ENCODE data around the gene RBM4B.

Gene RBM4B

GRCh38 chr11:66652651-66653050 lies 25.0 kb downstream of the RBM4B start:
- H3F3A ChIP-seq (ENCODE audit: low read depth), result no peaks in the 10 kb centered on the region
- no peaks in the 10 kb centered on the region for H3K9me2 ChIP-seq (replicated peaks; ENCODE audit: low read depth, low read length)
- peaks cover 37% of the 10 kb centered on the region for H4K20me1 ChIP-seq (ENCODE audit: insufficient read depth, low read length, poor library complexity, severe bottlenecking)
- no peaks in the 10 kb centered on the region for H3K27me3 ChIP-seq (ENCODE audit: insufficient read depth, low read length, poor library complexity, severe bottlenecking)
- H2AFZ ChIP-seq (ENCODE audit: low read length), result no peak overlapping the region
- H3K36me3 ChIP-seq (ENCODE audit: insufficient read depth, low read length), result peaks cover 50% of the 10 kb centered on the region
- TF ChIP-seq CTCF (conservative IDR thresholded peaks at IDR 0.05; ENCODE audit: low read length) (no peak), EZH2phosphoT487 (IDR thresholded peaks at IDR 0.05; ENCODE audit: borderline replicate concordance) (no peak)
- H3K4me1 ChIP-seq (ENCODE audit: insufficient read depth, low read length, poor library complexity, severe bottlenecking), result no peaks in the 10 kb centered on the region
- H3K4me3 ChIP-seq (ENCODE audit: low read length, poor library complexity, severe bottlenecking), result no peak overlapping the region
- peaks cover 64% of the 10 kb centered on the region for H3K79me2 ChIP-seq (ENCODE audit: insufficient read depth, low read length)
- H3K9ac ChIP-seq (ENCODE audit: low read depth, low read length, poor library complexity, severe bottlenecking), result no peak overlapping the region
- H3K9me3 ChIP-seq (ENCODE audit: insufficient read depth, low read depth, low read length), result no peaks in the 10 kb centered on the region
- H3K4me2 ChIP-seq (ENCODE audit: low read depth, low read length, poor library complexity, severe bottlenecking), result no peak overlapping the region

DNA sequence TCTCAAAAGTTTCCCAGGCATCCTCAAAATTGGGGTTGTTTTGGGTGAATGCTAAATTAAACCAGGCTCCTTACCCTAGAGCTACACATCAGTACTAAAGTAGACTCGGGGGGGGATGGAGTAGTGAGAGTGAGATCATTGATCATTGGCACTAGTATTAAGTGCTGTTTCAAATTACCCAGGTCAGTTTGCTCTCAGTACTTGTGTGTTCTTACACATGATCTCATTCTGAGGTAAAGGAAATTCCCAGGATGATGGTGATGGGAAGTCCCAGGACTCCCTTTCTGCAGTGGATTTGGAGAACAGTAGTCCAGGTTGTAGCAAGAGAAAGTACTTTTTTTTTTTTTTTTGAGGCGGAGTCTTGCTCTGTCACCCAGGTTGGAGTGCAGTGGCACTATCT lies 26.7 kb downstream of the RBM4B start:
- H3K36me3 ChIP-seq (ENCODE audit: insufficient read depth, low read length), result peaks cover 57% of the 10 kb centered on the region
- no peaks in the 10 kb centered on the region for H3K9me2 ChIP-seq (replicated peaks; ENCODE audit: low read depth, low read length)
- peaks cover 80% of the 10 kb centered on the region for H3K79me2 ChIP-seq (ENCODE audit: insufficient read depth, low read length)
- TF ChIP-seq CTCF (conservative IDR thresholded peaks at IDR 0.05; ENCODE audit: low read length) (no peak), EZH2phosphoT487 (IDR thresholded peaks at IDR 0.05; ENCODE audit: borderline replicate concordance) (no peak)
- no peak overlapping the region for H2AFZ ChIP-seq (ENCODE audit: low read length)
- no peak overlapping the region for H3K4me2 ChIP-seq (ENCODE audit: low read depth, low read length, poor library complexity, severe bottlenecking)
- peaks cover 3% of the 10 kb centered on the region for H3K4me1 ChIP-seq (ENCODE audit: insufficient read depth, low read length, poor library complexity, severe bottlenecking)
- no peaks in the 10 kb centered on the region for H3F3A ChIP-seq (ENCODE audit: low read depth)
- H3K9ac ChIP-seq (ENCODE audit: low read depth, low read length, poor library complexity, severe bottlenecking), result no peak overlapping the region
- no peaks in the 10 kb centered on the region for H3K9me3 ChIP-seq (ENCODE audit: insufficient read depth, low read depth, low read length)
- H3K27me3 ChIP-seq (ENCODE audit: insufficient read depth, low read length, poor library complexity, severe bottlenecking), result no peaks in the 10 kb centered on the region
- H3K4me3 ChIP-seq (ENCODE audit: low read length, poor library complexity, severe bottlenecking), result no peak overlapping the region
- peaks cover 53% of the 10 kb centered on the region for H4K20me1 ChIP-seq (ENCODE audit: insufficient read depth, low read length, poor library complexity, severe bottlenecking)

- no peaks in the 10 kb centered on the region for H3K9me2 ChIP-seq (replicated peaks; ENCODE audit: low read depth, low read length)
- H3K4me3 ChIP-seq (ENCODE audit: low read length, poor library complexity, severe bottlenecking), result no peak overlapping the region
- H3F3A ChIP-seq (ENCODE audit: low read depth), result no peaks in the 10 kb centered on the region
- peaks cover 91% of the 10 kb centered on the region for H3K79me2 ChIP-seq (ENCODE audit: insufficient read depth, low read length)
- no peaks in the 10 kb centered on the region for H3K27me3 ChIP-seq (ENCODE audit: insufficient read depth, low read length, poor library complexity, severe bottlenecking)
- H2AFZ ChIP-seq (ENCODE audit: low read length), result no peak overlapping the region
- no peak overlapping the region for H3K9ac ChIP-seq (ENCODE audit: low read depth, low read length, poor library complexity, severe bottlenecking)
- peaks cover 14% of the 10 kb centered on the region for H3K4me1 ChIP-seq (ENCODE audit: insufficient read depth, low read length, poor library complexity, severe bottlenecking)
- H3K9me3 ChIP-seq (ENCODE audit: insufficient read depth, low read depth, low read length), result no peaks in the 10 kb centered on the region
- peaks cover 60% of the 10 kb centered on the region for H3K36me3 ChIP-seq (ENCODE audit: insufficient read depth, low read length)
- peaks cover 64% of the 10 kb centered on the region for H4K20me1 ChIP-seq (ENCODE audit: insufficient read depth, low read length, poor library complexity, severe bottlenecking)
- H3K4me2 ChIP-seq (ENCODE audit: low read depth, low read length, poor library complexity, severe bottlenecking), result no peak overlapping the region
- no peak for TF ChIP-seq CTCF (conservative IDR thresholded peaks at IDR 0.05; ENCODE audit: low read length)
- TF ChIP-seq EZH2phosphoT487 (IDR thresholded peaks at IDR 0.05; ENCODE audit: borderline replicate concordance), result no peak
Measured at GRCh38 chr11:66649903-66650302, 27.8 kb downstream of the RBM4B start.

Measured in Loucy (cell line).